K562 (cell line): Measurements from ENCODE around the gene UBTD1. TPM values are rescaled to one million over a fixed set of nuclear protein-coding genes. Genes with fewer than 3 reads are reported as not detected.

Experiments used
- ATAC-seq: fragments of 200-7000 bp; cut with Tn5 transposase; 3 replicates; pipeline ENCODE4 v1.9.1; 2020; ENCODE audit warnings: moderate library complexity
- BruUV-seq: library from RNA; stranded (reverse); fragments of 400-500 nt; replicated peaks from 2 replicates; lab custom pipeline; 2021; lab: Mats Ljungman, UMichigan
- CTCF ChIA-PET: fragments of 300-600 bp; formaldehyde crosslinking; extraction: SDS; loops from one replicate; lab custom pipeline; 2021; ENCODE audit warnings: low intra/inter-chr PET ratio; lab: Yijun Ruan, JAX
- POLR2A ChIA-PET: fragments of 300-600, 350-650 bp; sonication (Branson Sonifier 250); formaldehyde crosslinking; extraction: SDS; loops from one replicate; lab custom pipeline; 2021; ENCODE audit warnings: antibody characterized with exemption, inconsistent platforms; lab: Yijun Ruan, JAX
- DNase-seq, 4 experiments: peaks; one replicate each; pipeline versions ENCODE4 v3.0.0 to v3.0.0-alpha.2; 2011 to 2018; ENCODE audit warnings: low spot score in 3 of 4, mixed read lengths in 3 of 4; ENCODE audit errors: extremely low read depth in 1 of 4
- FAIRE-seq: peaks from 2 replicates; lab custom pipeline; 2011; peaks lifted over from hg19 to GRCh38; lab: Jason Lieb, UNC
- H2AFZ ChIP-seq: 2 replicates; pipeline ENCODE4 v1.6.0; 2011; ENCODE audit warnings: low read depth, low read length, control low read depth, inconsistent platforms
- H3K27ac ChIP-seq: fragments of 200-600 bp; 3 replicates; pipeline ENCODE4 v1.8.0; 2011; ENCODE audit warnings: low read depth, mild to moderate bottlenecking, control low read depth, inconsistent platforms, low read length, moderate library complexity, mixed read lengths; ENCODE audit errors: extremely low read depth
- H3K27me3 ChIP-seq, 2 experiments: fragments of 300-600 bp in 1 of 2; 2 replicates in 1 of 2; 3 replicates in 1 of 2; pipeline versions ENCODE4 v1.6.0 to v1.8.0; 2011; ENCODE audit warnings: inconsistent platforms in 2 of 2, low read length in 2 of 2, mild to moderate bottlenecking in 1 of 2, mixed read lengths in 1 of 2, moderate library complexity in 1 of 2; ENCODE audit not compliant: control insufficient read depth in 2 of 2, insufficient read depth in 2 of 2
- H3K36me3 ChIP-seq: fragments of 300-600 bp; 3 replicates; pipeline ENCODE4 v1.8.0; 2011; ENCODE audit warnings: mild to moderate bottlenecking, low read length, inconsistent platforms; ENCODE audit not compliant: control insufficient read depth, insufficient read depth
- H3K4me1 ChIP-seq, 2 experiments: fragments of 200-600 bp in 1 of 2; replicated peaks in 1 of 2; 2 replicates in 1 of 2; 3 replicates in 1 of 2; pipeline versions ENCODE4 v1.5.1 to v1.8.0; 2011; ENCODE audit warnings: inconsistent platforms in 2 of 2, low read length in 2 of 2, mild to moderate bottlenecking in 1 of 2, mixed read lengths in 1 of 2, moderate library complexity in 1 of 2; ENCODE audit not compliant: control insufficient read depth in 2 of 2, insufficient read depth in 2 of 2
- H3K4me2 ChIP-seq: 2 replicates; pipeline ENCODE4 v1.6.1; 2011; ENCODE audit warnings: low read length, control low read depth, inconsistent platforms, mixed read lengths; ENCODE audit not compliant: insufficient read depth
- H3K4me3 ChIP-seq: fragments of 200-600 bp; sonication (generic), shearing (Covaris generic); 2 replicates; pipeline ENCODE4 v1.5.1; 2016; ENCODE audit warnings: control low read depth, inconsistent platforms
- H3K79me2 ChIP-seq: fragments of 200-600 bp; 3 replicates; pipeline ENCODE4 v1.8.0; 2011; ENCODE audit warnings: low read length, inconsistent platforms; ENCODE audit not compliant: control insufficient read depth, insufficient read depth
- H3K9ac ChIP-seq, 2 experiments: 2 replicates each; pipeline versions ENCODE4 v1.6.0 to v1.6.1; 2011; ENCODE audit warnings: low read depth in 2 of 2, low read length in 2 of 2, control low read depth in 1 of 2, inconsistent platforms in 1 of 2, mild to moderate bottlenecking in 1 of 2, mixed read lengths in 1 of 2; ENCODE audit not compliant: insufficient read depth in 1 of 2
- H3K9me1 ChIP-seq: one replicate; pipeline ENCODE4 v1.6.0; 2011; ENCODE audit warnings: inconsistent platforms, mild to moderate bottlenecking, low read length, moderate library complexity; ENCODE audit not compliant: control insufficient read depth, insufficient read depth
- H3K9me3 ChIP-seq: replicated peaks from 2 replicates; pipeline ENCODE4 v1.5.1; 2011; ENCODE audit warnings: low read depth, low read length, inconsistent platforms; ENCODE audit not compliant: control insufficient read depth, insufficient read depth
- H4K20me1 ChIP-seq: replicated peaks from 2 replicates; pipeline ENCODE4 v1.6.1; 2011; ENCODE audit warnings: low read length, inconsistent platforms, mixed read lengths; ENCODE audit not compliant: control insufficient read depth, insufficient read depth
- EP400 ChIP-seq: fragments of 450-650 bp; IDR thresholded peaks from 2 replicates; pipeline ENCODE4 v1.6.1; 2017; ENCODE audit warnings: antibody characterized with exemption, mild to moderate bottlenecking, moderate library complexity
- ERF ChIP-seq: fragments of 450-650 bp; formaldehyde crosslinking; IDR thresholded peaks from 2 replicates; pipeline ENCODE4 v1.4.0; 2020; ENCODE audit warnings: mild to moderate bottlenecking, mixed read lengths
- HDGF ChIP-seq: fragments of 450-650 bp; IDR thresholded peaks from 2 replicates; pipeline ENCODE4 v1.6.1; 2016
- KLF6 ChIP-seq: fragments of 250-450 bp; sonication (Bioruptor Pico); IDR thresholded peaks from 2 replicates; pipeline ENCODE4 v1.4.0; 2020; ENCODE audit warnings: mild to moderate bottlenecking, moderate library complexity, borderline replicate concordance
- MBD1 ChIP-seq: fragments of 250-450 bp; sonication (Bioruptor Pico); IDR thresholded peaks from 2 replicates; pipeline ENCODE4 v1.8.0; 2022; ENCODE audit warnings: inconsistent platforms
- NRF1 ChIP-seq, 2 experiments: fragments of 450-650 bp; IDR thresholded peaks in 1 of 2; conservative IDR thresholded peaks in 1 of 2; 2 replicates each; pipeline ENCODE4 v1.6.1; 2014; ENCODE audit warnings: mild to moderate bottlenecking in 2 of 2
- SMAD4 ChIP-seq: fragments of 250-450 bp; sonication (Bioruptor Pico); conservative IDR thresholded peaks from 2 replicates; pipeline ENCODE4 v1.8.0; 2021; ENCODE audit warnings: inconsistent platforms, mild to moderate bottlenecking, moderate library complexity
- TRIM24 ChIP-seq, 2 experiments: fragments of 450-650 bp; IDR thresholded peaks; 2 replicates each; pipeline ENCODE4 v1.6.1; 2016
- ZEB2 ChIP-seq: fragments of 450-650 bp; IDR thresholded peaks from 2 replicates; pipeline ENCODE4 v1.6.1; 2016
- ZNF766 ChIP-seq: fragments of 200-800 bp; sonication (Bioruptor generic); conservative IDR thresholded peaks from 2 replicates; pipeline ENCODE4 v1.6.1; 2016; ENCODE audit warnings: missing genetic modification characterization, missing compliant biosample characterization
- WGBS: fragments of 100-300 bp; shearing (Covaris generic); methylation state at CpG from one replicate; pipeline ENCODE4 v1.1.6; 2016; ENCODE audit warnings: low coverage, mixed read lengths; ENCODE audit not compliant: insufficient coverage; ENCODE audit errors: missing lambda C conversion rate; 5-methylcytosine and 5-hydroxymethylcytosine counted together
- in situ Hi-C: fragments of 300-500 bp; cut with MboI; formaldehyde crosslinking; loops from 4 replicates; pipeline ENCODE4 v1.15.0; 2018; ENCODE audit warnings: inconsistent platforms, mixed read lengths
- intact Hi-C: fragments of 100-400 bp; cut with micrococcal nuclease; formaldehyde crosslinking; loops from 2 replicates; pipeline ENCODE4 v1.14.2; 2022
- polyA plus RNA-seq, 8 experiments: library from polyadenylated mRNA; depleted of rRNA in 4 of 8; stranded (reverse) in 5 of 8; unstranded in 3 of 8; fragments of >200 nt; fragmentation: Nextera tagmentation in 2 of 8; fragmentation: Illumina TruSeq in 1 of 8; extraction: Ambion mirVana in 2 of 8; extraction: Trizol in 1 of 8; gene quantifications; 2 replicates each; pipeline versions ENCODE4 v1.2.1 to v1.2.3, GENCODE V29; 2011 to 2014; ENCODE audit warnings: inconsistent platforms in 1 of 8, missing spikeins in 1 of 8
- total RNA-seq, 7 experiments: library from RNA; depleted of rRNA in 6 of 7; stranded (reverse); fragments of >200 nt in 6 of 7; fragmentation: Illumina TruSeq in 2 of 7; extraction: Trizol in 2 of 7; gene quantifications; 2 replicates each; pipeline versions ENCODE4 v1.2.1 to v1.2.3, GENCODE V29; 2011 to 2021; ENCODE audit warnings: low replicate concordance in 1 of 7

Gene UBTD1
- total and polyA plus RNA-seq, 9 of the 15 experiments (the other 6 are each of a cell fraction or from before 2014, with no cell fraction given): 0.08 to 1.6 (median 0.81) TPM; not detected in 1

- no peak for TF ChIP-seq ZNF766 (CRISPR knock-in tag)
- TF ChIP-seq HDGF: no peak
- TF ChIP-seq EP400: no peak
- no peak for TF ChIP-seq KLF6 (CRISPR knock-in tag)
- no peak for TF ChIP-seq ERF (CRISPR knock-in tag)
- TF ChIP-seq NRF1 (conservative IDR thresholded peaks at IDR 0.05 in 1 of 2, IDR thresholded peaks at IDR 0.05 in 1 of 2): no peak
- TF ChIP-seq MBD1 (CRISPR knock-in tag): no peak
- no peak for TF ChIP-seq TRIM24 (IDR thresholded peaks at IDR 0.05)
- no peak for TF ChIP-seq SMAD4 (CRISPR knock-in tag)
- no peak for TF ChIP-seq ZEB2
- no peak overlapping the region for H3K4me3 ChIP-seq
- H3K9ac ChIP-seq: no peak overlapping the region
- H2AFZ ChIP-seq: no peak overlapping the region
- no peak overlapping the region for H3K27ac ChIP-seq
- no peak overlapping the region for H3K4me2 ChIP-seq
- H3K27me3 ChIP-seq: no peaks in the 10 kb centered on the region
- ChIA-PET CTCF (no interaction called here), POLR2A (interaction anchor here (0.8 to 3.1 kb wide), 5 partner anchors 8 to 130 kb away, joined by 3 to 12 read pairs (median 4); no protein-coding TSS in a partner anchor)
- DNase-seq: no peak
- intact Hi-C loops: no loop called here
- peaks cover 77% of the 10 kb centered on the region for H3K36me3 ChIP-seq
- no TSS peak for BruUV-seq
- no peaks in the 10 kb centered on the region for H3K9me1 ChIP-seq
- in situ Hi-C loops: no loop called here
- ATAC-seq: no peak
- H4K20me1 ChIP-seq: no peaks in the 10 kb centered on the region
- WGBS: 91% methylated on average over 4 of the region's 4 CpGs
- no peaks in the 10 kb centered on the region for H3K79me2 ChIP-seq
- H3K4me1 ChIP-seq: no peaks in the 10 kb centered on the region
- no peaks in the 10 kb centered on the region for H3K9me3 ChIP-seq
- FAIRE-seq: no peak
Measured at GRCh38 chr10:97466755-97467154, 32.0 kb upstream of the UBTD1 start.
